ENCODE measurements around the gene HLA-E. TPM values are rescaled to one million over a fixed set of nuclear protein-coding genes. Genes with fewer than 3 reads are reported as not detected.

Gene HLA-E
- total RNA-seq, 1 donor from 2014 or later = 1,028 TPM

GRCh38 chr6:30453508-30454116 is 35.7 kb upstream of the HLA-E start:
- Histone ChIP-seq H3K27me3 (peaks cover 92% of the 10 kb centered on the region), H3K36me3 (no peaks in the 10 kb centered on the region), H3K27ac (no peak overlapping the region), H3K4me3 (no peak overlapping the region), H3K9me3 (no peaks in the 10 kb centered on the region), H3K4me1 (peaks cover 25% of the 10 kb centered on the region)
- DNase-seq (peak; percentile 93), ATAC-seq (peak; percentile 96)
- peak; percentile 83 for TF ChIP-seq CTCF (IDR thresholded peaks at IDR 0.05)
- intact Hi-C loops (cut with DNase I) = no loop called here

- Histone ChIP-seq H3K36me3 (no peaks in the 10 kb centered on the region), H3K4me1 (peaks cover 9% of the 10 kb centered on the region), H3K4me3 (no peak overlapping the region), H3K9me3 (no peaks in the 10 kb centered on the region), H3K27ac (no peak overlapping the region), H3K27me3 (peaks cover 98% of the 10 kb centered on the region)
- no peak for ATAC-seq
- TF ChIP-seq CTCF (IDR thresholded peaks at IDR 0.05) = no peak
- DNase-seq = no peak
- intact Hi-C loops (cut with DNase I) = no loop called here
These were observed 30.2 kb upstream of the HLA-E start for GRCh38 chr6:30459145-30459544.

GRCh38 chr6:30461055-30461454 is 28.3 kb upstream of the HLA-E start:
- Histone ChIP-seq H3K36me3 (no peaks in the 10 kb centered on the region), H3K4me1 (peaks cover 16% of the 10 kb centered on the region), H3K27ac (no peak overlapping the region), H3K9me3 (no peaks in the 10 kb centered on the region), H3K4me3 (no peak overlapping the region), H3K27me3 (peaks cover 98% of the 10 kb centered on the region)
- no peak for TF ChIP-seq CTCF (IDR thresholded peaks at IDR 0.05)
- DNase-seq = no peak
- intact Hi-C loops (cut with DNase I) = no loop called here
- ATAC-seq = no peak

- no peak for ATAC-seq
- H3K27me3 ChIP-seq = peaks cover 98% of the 10 kb centered on the region
- no peak overlapping the region for H3K27ac ChIP-seq
- H3K4me1 ChIP-seq = peaks cover 24% of the 10 kb centered on the region
- no peaks in the 10 kb centered on the region for H3K9me3 ChIP-seq
- no peak for DNase-seq
- H3K4me3 ChIP-seq = no peak overlapping the region
- TF ChIP-seq CTCF (IDR thresholded peaks at IDR 0.05) = no peak
- H3K36me3 ChIP-seq = no peaks in the 10 kb centered on the region
- intact Hi-C loops (cut with DNase I) = no loop called here
These were observed 26.8 kb upstream of the HLA-E start for GRCh38 chr6:30462482-30462881.

- H3K27ac ChIP-seq = no peak overlapping the region
- no peaks in the 10 kb centered on the region for H3K9me3 ChIP-seq
- no peaks in the 10 kb centered on the region for H3K36me3 ChIP-seq
- H3K4me1 ChIP-seq = peaks cover 24% of the 10 kb centered on the region
- intact Hi-C loops (cut with DNase I) = no loop called here
- ATAC-seq = no peak
- no peak overlapping the region for H3K4me3 ChIP-seq
- no peak for DNase-seq
- H3K27me3 ChIP-seq = peaks cover 98% of the 10 kb centered on the region
- no peak for TF ChIP-seq CTCF (IDR thresholded peaks at IDR 0.05)
These were observed 26.1 kb upstream of the HLA-E start for GRCh38 chr6:30463242-30463641.

All from upper lobe of right lung (tissue), 1 donor.